IMR-90 (cell line): ENCODE measurements around the gene RAD51AP1.

Experiments used
- BHLHE40 ChIP-seq: fragments of 150-350 bp; IDR thresholded peaks from 2 replicates; pipeline ENCODE4 v1.6.1; 2016; ENCODE audit warnings: mild to moderate bottlenecking, low read depth, low read length
- CEBPB ChIP-seq: IDR thresholded peaks from 2 replicates; pipeline ENCODE4 v1.6.1; 2012; ENCODE audit warnings: low read depth, low read length, improper control_type of control experiment
- FOS ChIP-seq: fragments of 150-350 bp; IDR thresholded peaks from 2 replicates; pipeline ENCODE4 v1.6.1; 2016; ENCODE audit warnings: low read depth, low read length
- MAFK ChIP-seq: IDR thresholded peaks from 2 replicates; pipeline ENCODE4 v1.6.1; 2012; ENCODE audit warnings: low read depth, low read length, improper control_type of control experiment
- MAZ ChIP-seq: IDR thresholded peaks from 2 replicates; pipeline ENCODE4 v1.6.1; 2012; ENCODE audit warnings: low read depth, mild to moderate bottlenecking, low read length, improper control_type of control experiment, moderate library complexity, borderline replicate concordance
- MXI1 ChIP-seq: IDR thresholded peaks from 2 replicates; pipeline ENCODE4 v1.6.1; 2012; ENCODE audit warnings: low read depth, mild to moderate bottlenecking, low read length, moderate library complexity, borderline replicate concordance
- NFE2L2 ChIP-seq: fragments of 150-350 bp; IDR thresholded peaks from 2 replicates; pipeline ENCODE4 v1.6.1; 2016; ENCODE audit warnings: low read depth, mild to moderate bottlenecking, low read length
- POLR2A ChIP-seq: IDR thresholded peaks from 2 replicates; pipeline ENCODE4 v1.6.1; 2012; ENCODE audit warnings: mild to moderate bottlenecking, low read depth, low read length
- RAD21 ChIP-seq: IDR thresholded peaks from 2 replicates; pipeline ENCODE4 v1.6.1; 2012; ENCODE audit warnings: low read length, improper control_type of control experiment
- RCOR1 ChIP-seq: IDR thresholded peaks from 2 replicates; pipeline ENCODE4 v1.6.1; 2012; ENCODE audit warnings: mild to moderate bottlenecking, low read length, improper control_type of control experiment; ENCODE audit not compliant: insufficient replicate concordance
- SMC3 ChIP-seq: fragments of 150-350 bp; IDR thresholded peaks from 2 replicates; pipeline ENCODE4 v1.6.1; 2016; ENCODE audit warnings: low read depth, mild to moderate bottlenecking, antibody characterized with exemption, low read length, moderate library complexity
- USF2 ChIP-seq: fragments of 150-350 bp; IDR thresholded peaks from 2 replicates; pipeline ENCODE4 v1.6.1; 2017; ENCODE audit warnings: mild to moderate bottlenecking, antibody characterized with exemption, low read length, low read depth
- TF ChIP-seq, protein P1 (sequence below): conservative IDR thresholded peaks from 2 replicates; pipeline ENCODE4 v1.5.1; 2012; ENCODE audit warnings: mild to moderate bottlenecking, low read depth, low read length, improper control_type of control experiment
- TF ChIP-seq, protein P2 (sequence below): fragments of 150-350 bp; IDR thresholded peaks from 2 replicates; pipeline ENCODE4 v1.6.1; 2016; ENCODE audit warnings: low read depth, mild to moderate bottlenecking, low read length, moderate library complexity, borderline replicate concordance

DNA sequence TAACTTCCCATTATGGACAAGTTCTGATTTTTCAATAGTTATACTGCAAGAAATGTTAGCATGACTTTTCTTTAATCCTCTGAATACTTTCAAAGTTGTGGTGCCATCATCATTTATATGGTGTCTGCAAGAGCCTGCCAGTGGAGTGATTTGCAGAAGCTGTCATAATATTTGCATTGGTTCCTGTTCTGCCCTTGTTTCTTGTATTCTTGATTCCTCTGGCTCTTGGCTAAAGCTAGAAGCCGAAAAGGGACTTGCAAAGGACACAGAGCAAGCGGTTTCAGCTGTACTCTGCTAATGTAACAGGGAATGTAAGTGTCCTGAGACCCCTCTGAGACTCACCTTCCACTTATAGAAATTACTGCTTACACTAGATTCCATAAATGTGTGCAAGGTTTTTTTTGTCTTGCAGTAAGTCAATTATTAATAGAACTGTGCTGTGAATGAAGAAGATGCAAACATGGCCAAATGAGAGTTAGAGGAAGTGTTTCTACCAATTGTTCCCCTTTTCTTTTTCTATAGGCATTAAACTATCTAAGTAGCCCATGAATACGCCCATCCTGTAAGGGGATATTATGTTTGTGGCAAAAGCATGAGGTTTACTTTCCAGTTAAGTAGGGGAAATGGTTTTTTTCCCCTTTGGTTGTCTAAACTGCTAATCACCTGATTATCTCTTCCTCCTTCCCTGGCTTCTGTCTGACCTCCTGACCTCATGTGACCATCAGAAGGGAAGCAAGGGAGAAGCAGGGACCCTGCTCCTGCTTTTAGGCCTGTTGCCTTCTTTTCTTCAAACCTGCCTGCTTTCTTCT is 28.6 kb downstream of the RAD51AP1 start:
- TF ChIP-seq, protein P1, sequence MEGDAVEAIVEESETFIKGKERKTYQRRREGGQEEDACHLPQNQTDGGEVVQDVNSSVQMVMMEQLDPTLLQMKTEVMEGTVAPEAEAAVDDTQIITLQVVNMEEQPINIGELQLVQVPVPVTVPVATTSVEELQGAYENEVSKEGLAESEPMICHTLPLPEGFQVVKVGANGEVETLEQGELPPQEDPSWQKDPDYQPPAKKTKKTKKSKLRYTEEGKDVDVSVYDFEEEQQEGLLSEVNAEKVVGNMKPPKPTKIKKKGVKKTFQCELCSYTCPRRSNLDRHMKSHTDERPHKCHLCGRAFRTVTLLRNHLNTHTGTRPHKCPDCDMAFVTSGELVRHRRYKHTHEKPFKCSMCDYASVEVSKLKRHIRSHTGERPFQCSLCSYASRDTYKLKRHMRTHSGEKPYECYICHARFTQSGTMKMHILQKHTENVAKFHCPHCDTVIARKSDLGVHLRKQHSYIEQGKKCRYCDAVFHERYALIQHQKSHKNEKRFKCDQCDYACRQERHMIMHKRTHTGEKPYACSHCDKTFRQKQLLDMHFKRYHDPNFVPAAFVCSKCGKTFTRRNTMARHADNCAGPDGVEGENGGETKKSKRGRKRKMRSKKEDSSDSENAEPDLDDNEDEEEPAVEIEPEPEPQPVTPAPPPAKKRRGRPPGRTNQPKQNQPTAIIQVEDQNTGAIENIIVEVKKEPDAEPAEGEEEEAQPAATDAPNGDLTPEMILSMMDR: no peak
- TF ChIP-seq POLR2A (no peak), MAFK (no peak), RCOR1 (no peak), USF2 (no peak), NFE2L2 (no peak), MAZ (no peak), SMC3 (no peak), FOS (no peak), CEBPB (no peak), RAD21 (no peak), MXI1 (no peak), BHLHE40 (no peak)
- TF ChIP-seq, protein P2, sequence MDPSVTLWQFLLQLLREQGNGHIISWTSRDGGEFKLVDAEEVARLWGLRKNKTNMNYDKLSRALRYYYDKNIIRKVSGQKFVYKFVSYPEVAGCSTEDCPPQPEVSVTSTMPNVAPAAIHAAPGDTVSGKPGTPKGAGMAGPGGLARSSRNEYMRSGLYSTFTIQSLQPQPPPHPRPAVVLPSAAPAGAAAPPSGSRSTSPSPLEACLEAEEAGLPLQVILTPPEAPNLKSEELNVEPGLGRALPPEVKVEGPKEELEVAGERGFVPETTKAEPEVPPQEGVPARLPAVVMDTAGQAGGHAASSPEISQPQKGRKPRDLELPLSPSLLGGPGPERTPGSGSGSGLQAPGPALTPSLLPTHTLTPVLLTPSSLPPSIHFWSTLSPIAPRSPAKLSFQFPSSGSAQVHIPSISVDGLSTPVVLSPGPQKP: no peak
